Mucosa of gallbladder (tissue), 1 donor: ENCODE data around the gene DPYSL4. TPM values are rescaled to one million over a fixed set of nuclear protein-coding genes. Genes with fewer than 3 reads are reported as not detected.
"Not testable (repeated sequence)": the region's sequence is repeated elsewhere in the genome, so short reads cannot be mapped to it uniquely, and the experiment has no call there.

ENCODE experiments used
- DNase-seq: peaks from one replicate; pipeline ENCODE4 v3.0.0-alpha.2; 2020; ENCODE audit warnings: low spot score
- total RNA-seq: library from RNA; stranded (reverse); gene quantifications from one replicate; pipeline ENCODE4 v1.2.1, GENCODE V29; 2021
- donor health status: DM: no; HTN: no; CAD: no.

The DPYSL4 gene
- total RNA-seq, 1 donor from 2014 or later, result 0.81 TPM

GRCh38 chr10:132149917-132150316 is 36.8 kb upstream of the DPYSL4 start:
- no peak for DNase-seq

- DNase-seq, result no peak
Observed at GRCh38 chr10:132150777-132151176, 36.0 kb upstream of the DPYSL4 start.

- no peak for DNase-seq
Observed at GRCh38 chr10:132151286-132151950, 35.3 kb upstream of the DPYSL4 start.

GRCh38 chr10:132151951-132152505 is 34.7 kb upstream of the DPYSL4 start:
- DNase-seq, result no peak

- DNase-seq, result no peak
Observed at GRCh38 chr10:132152896-132153580, 33.7 kb upstream of the DPYSL4 start.

- no peak for DNase-seq
Observed at GRCh38 chr10:132153616-132154217, 33.0 kb upstream of the DPYSL4 start.

- DNase-seq, result no peak
Observed at GRCh38 chr10:132154440-132154839, 32.3 kb upstream of the DPYSL4 start.

- DNase-seq, result no peak
Observed at GRCh38 chr10:132154931-132155330, 31.8 kb upstream of the DPYSL4 start.

GRCh38 chr10:132155723-132156381 is 30.9 kb upstream of the DPYSL4 start:
- no peak for DNase-seq

- no peak for DNase-seq
Observed at GRCh38 chr10:132156382-132156781, 30.4 kb upstream of the DPYSL4 start.

GRCh38 chr10:132157101-132157500 is 29.6 kb upstream of the DPYSL4 start:
- no peak for DNase-seq

- no peak for DNase-seq
Observed at GRCh38 chr10:132158122-132158741, 28.5 kb upstream of the DPYSL4 start.

- no peak for DNase-seq
Observed at GRCh38 chr10:132158823-132159222, 27.9 kb upstream of the DPYSL4 start.

- DNase-seq, result not testable (repeated sequence)
Observed at GRCh38 chr10:132159302-132160230, 27.2 kb upstream of the DPYSL4 start.

GRCh38 chr10:132160231-132160630 is 26.5 kb upstream of the DPYSL4 start:
- DNase-seq, result not testable (repeated sequence)

- DNase-seq, result not testable (repeated sequence)
Observed at GRCh38 chr10:132160834-132161622, 25.7 kb upstream of the DPYSL4 start.

- DNase-seq, result no peak
Observed at GRCh38 chr10:132162021-132162531, 24.7 kb upstream of the DPYSL4 start.

GRCh38 chr10:132162590-132163277 is 24.0 kb upstream of the DPYSL4 start:
- DNase-seq, result no peak

GRCh38 chr10:132163278-132163765 is 23.4 kb upstream of the DPYSL4 start:
- peak; percentile 20 for DNase-seq
